ENCODE measurements around the gene RAB3IL1.

DNA sequence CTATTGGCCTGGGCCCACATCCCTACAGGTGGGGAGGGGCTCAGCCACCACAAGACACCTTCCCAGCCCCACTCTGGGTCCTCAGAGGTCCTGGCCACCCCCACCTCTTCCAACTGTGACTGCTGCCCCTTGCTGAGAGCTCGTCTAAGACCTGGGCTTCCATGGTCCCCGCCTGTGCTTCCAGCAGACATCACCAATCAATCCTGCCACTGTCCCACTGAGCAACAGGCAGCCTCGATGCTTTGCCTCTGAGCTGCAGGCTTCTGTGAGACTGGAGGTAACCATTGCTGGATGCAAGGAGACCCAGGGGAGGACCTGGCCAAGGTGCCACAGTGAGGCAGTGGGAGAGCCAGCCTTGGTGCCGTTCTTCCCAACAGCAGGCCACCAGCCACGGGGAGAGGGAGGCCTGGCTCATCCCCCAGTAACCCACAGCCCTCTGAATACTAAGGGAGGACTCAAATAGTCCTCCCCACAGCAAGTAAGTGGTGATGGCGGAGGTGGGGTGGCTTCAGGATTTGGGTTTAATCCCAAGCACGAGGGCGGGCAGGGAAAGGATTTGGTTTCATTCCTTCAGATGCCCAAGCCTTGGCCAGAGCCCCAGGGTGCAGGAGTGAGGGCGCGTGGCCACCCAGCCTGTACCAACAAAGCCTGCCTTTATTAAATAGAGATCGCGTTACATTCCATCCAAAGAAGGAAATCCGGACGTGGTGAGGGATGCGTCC is 20.5 kb downstream of the RAB3IL1 start:
- TF ChIP-seq, protein P1, sequence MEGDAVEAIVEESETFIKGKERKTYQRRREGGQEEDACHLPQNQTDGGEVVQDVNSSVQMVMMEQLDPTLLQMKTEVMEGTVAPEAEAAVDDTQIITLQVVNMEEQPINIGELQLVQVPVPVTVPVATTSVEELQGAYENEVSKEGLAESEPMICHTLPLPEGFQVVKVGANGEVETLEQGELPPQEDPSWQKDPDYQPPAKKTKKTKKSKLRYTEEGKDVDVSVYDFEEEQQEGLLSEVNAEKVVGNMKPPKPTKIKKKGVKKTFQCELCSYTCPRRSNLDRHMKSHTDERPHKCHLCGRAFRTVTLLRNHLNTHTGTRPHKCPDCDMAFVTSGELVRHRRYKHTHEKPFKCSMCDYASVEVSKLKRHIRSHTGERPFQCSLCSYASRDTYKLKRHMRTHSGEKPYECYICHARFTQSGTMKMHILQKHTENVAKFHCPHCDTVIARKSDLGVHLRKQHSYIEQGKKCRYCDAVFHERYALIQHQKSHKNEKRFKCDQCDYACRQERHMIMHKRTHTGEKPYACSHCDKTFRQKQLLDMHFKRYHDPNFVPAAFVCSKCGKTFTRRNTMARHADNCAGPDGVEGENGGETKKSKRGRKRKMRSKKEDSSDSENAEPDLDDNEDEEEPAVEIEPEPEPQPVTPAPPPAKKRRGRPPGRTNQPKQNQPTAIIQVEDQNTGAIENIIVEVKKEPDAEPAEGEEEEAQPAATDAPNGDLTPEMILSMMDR (IDR thresholded peaks at IDR 0.05; ENCODE audit: insufficient read depth, low read length), result no peak
- TF ChIP-seq, protein P2, sequence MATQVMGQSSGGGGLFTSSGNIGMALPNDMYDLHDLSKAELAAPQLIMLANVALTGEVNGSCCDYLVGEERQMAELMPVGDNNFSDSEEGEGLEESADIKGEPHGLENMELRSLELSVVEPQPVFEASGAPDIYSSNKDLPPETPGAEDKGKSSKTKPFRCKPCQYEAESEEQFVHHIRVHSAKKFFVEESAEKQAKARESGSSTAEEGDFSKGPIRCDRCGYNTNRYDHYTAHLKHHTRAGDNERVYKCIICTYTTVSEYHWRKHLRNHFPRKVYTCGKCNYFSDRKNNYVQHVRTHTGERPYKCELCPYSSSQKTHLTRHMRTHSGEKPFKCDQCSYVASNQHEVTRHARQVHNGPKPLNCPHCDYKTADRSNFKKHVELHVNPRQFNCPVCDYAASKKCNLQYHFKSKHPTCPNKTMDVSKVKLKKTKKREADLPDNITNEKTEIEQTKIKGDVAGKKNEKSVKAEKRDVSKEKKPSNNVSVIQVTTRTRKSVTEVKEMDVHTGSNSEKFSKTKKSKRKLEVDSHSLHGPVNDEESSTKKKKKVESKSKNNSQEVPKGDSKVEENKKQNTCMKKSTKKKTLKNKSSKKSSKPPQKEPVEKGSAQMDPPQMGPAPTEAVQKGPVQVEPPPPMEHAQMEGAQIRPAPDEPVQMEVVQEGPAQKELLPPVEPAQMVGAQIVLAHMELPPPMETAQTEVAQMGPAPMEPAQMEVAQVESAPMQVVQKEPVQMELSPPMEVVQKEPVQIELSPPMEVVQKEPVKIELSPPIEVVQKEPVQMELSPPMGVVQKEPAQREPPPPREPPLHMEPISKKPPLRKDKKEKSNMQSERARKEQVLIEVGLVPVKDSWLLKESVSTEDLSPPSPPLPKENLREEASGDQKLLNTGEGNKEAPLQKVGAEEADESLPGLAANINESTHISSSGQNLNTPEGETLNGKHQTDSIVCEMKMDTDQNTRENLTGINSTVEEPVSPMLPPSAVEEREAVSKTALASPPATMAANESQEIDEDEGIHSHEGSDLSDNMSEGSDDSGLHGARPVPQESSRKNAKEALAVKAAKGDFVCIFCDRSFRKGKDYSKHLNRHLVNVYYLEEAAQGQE (IDR thresholded peaks at IDR 0.05; ENCODE audit: insufficient replicate concordance, low read depth), result no peak

Measured in HL-60 (cell line).